Gastrocnemius medialis (tissue), 4 donors: Measurements from ENCODE around the gene KIT. TPM values are rescaled to one million over a fixed set of nuclear protein-coding genes. Genes with fewer than 3 reads are reported as not detected.

ENCODE experiments used
- ATAC-seq, 2 donors: fragments of 150-250 bp; one replicate each; pipeline ENCODE4 v1.9.1; 2016
- DNase-seq, 2 donors: peaks; one replicate each; pipeline ENCODE4 v3.0.0-alpha.2; 2019
- H3K27ac ChIP-seq, 4 donors: fragments of 200-600 bp; sonication (generic); 1 replicate in 1 of 4; 2 replicates in 3 of 4; pipeline ENCODE4 v1.5.1; 2016 to 2018; ENCODE audit warnings: mild to moderate bottlenecking in 2 of 4, moderate library complexity in 1 of 4
- H3K27me3 ChIP-seq, 3 donors: fragments of 200-600 bp; sonication (generic) in 2 of 3; 1 replicate in 1 of 3; 2 replicates in 2 of 3; pipeline versions ENCODE4 v1.5.1 to v1.6.0; 2016 to 2019; ENCODE audit warnings: mild to moderate bottlenecking in 1 of 3, moderate library complexity in 1 of 3
- H3K36me3 ChIP-seq, 2 donors: fragments of 200-600 bp; sonication (generic) in 1 of 2; one replicate each; pipeline ENCODE4 v1.5.1; 2017 to 2018
- H3K4me1 ChIP-seq, 2 donors: fragments of 200-600 bp; sonication (generic) in 1 of 2; one replicate each; pipeline ENCODE4 v1.5.1; 2016 to 2017; ENCODE audit warnings: mild to moderate bottlenecking in 2 of 2
- H3K4me3 ChIP-seq, 4 donors: fragments of 200-600 bp; sonication (generic) in 3 of 4; 1 replicate in 1 of 4; 2 replicates in 3 of 4; pipeline ENCODE4 v1.5.1; 2016 to 2019; ENCODE audit warnings: mild to moderate bottlenecking in 2 of 4
- H3K9me3 ChIP-seq, 3 donors: fragments of 200-600 bp; sonication (generic) in 2 of 3; 1 replicate in 1 of 3; 2 replicates in 2 of 3; pipeline ENCODE4 v1.5.1; 2016 to 2019
- POLR2A ChIP-seq, 2 donors: fragments of 450-650 bp; IDR thresholded peaks; one replicate each; pipeline ENCODE4 v1.6.1; 2017; ENCODE audit warnings: antibody characterized with exemption in 2 of 2, mild to moderate bottlenecking in 2 of 2, moderate library complexity in 2 of 2
- in situ Hi-C, 4 donors: fragments of 200-750 bp; cut with MboI; loops; one replicate each; pipeline versions ENCODE4 v1.15.0 to v1.8.0; 2017; ENCODE audit warnings: low sequenced_read_pairs in 4 of 4
- intact Hi-C: fragments of 100-400 bp; cut with DNase I; formaldehyde crosslinking; loops from one replicate; pipeline ENCODE4 v1.15.1; 2023; ENCODE audit warnings: low total_unique reads
- total RNA-seq, 4 donors: library from RNA; depleted of rRNA; stranded (reverse); fragments of >200 nt; gene quantifications; one replicate each; pipeline versions ENCODE4 v1.1.0 to v1.2.3, GENCODE V29; 2016
- TF ChIP-seq, protein P1 (sequence below), 5 experiments: fragments of 450-650 bp in 3 of 5; fragments of 200-600 bp in 2 of 5; sonication (generic) in 2 of 5; IDR thresholded peaks in 4 of 5; conservative IDR thresholded peaks in 1 of 5; 1 replicate in 4 of 5; 2 replicates in 1 of 5; pipeline ENCODE4 v1.5.1; 2016 to 2019; ENCODE audit warnings: antibody characterized with exemption in 5 of 5, mild to moderate bottlenecking in 3 of 5, moderate library complexity in 3 of 5

The KIT gene
- total RNA-seq, 4 donors from 2014 or later: 0.62 to 2.9 (median 1.9) TPM

DNA sequence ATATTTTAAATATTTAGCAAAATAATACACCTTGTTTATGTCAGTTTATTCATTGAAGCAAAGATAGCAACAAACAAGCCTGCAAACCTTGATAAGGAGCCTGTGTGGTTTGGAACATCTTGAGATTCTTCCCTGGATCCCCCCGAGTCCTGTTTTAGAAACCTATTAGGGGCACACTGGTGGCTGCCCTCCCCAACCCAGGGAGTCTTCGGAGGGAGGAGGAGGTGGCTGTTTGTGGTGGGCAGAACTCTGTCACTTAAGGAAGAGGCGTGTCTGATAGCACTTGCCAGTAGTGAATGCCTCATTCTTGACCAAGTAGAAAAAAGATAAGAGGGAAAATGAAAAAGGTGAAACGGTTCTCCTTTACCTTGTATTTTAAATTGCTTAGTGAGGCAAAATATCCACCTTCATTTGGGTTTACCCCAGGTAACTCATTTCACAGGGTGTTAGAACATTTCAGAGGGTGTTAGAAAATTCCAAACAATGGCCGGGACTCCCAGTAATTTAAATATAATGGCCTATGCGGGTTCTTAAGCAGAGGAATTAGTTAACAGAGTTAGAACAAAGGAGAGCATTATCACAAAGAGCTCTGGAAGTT, 10.4 kb downstream of the KIT start:
- intact Hi-C loops: no loop called here
- in situ Hi-C loops: no loop called here

GRCh38 chr4:54669831-54670230, 12.1 kb downstream of the KIT start:
- DNase-seq: no peak
- Histone ChIP-seq H3K4me1 (no peaks in the 10 kb centered on the region), H3K27me3 (no peaks in the 10 kb centered on the region), H3K36me3 (no peaks in the 10 kb centered on the region), H3K9me3 (no peaks in the 10 kb centered on the region), H3K27ac (no peak overlapping the region), H3K4me3 (no peak overlapping the region)
- no peak for TF ChIP-seq POLR2A (IDR thresholded peaks at IDR 0.05)
- TF ChIP-seq, protein P1, sequence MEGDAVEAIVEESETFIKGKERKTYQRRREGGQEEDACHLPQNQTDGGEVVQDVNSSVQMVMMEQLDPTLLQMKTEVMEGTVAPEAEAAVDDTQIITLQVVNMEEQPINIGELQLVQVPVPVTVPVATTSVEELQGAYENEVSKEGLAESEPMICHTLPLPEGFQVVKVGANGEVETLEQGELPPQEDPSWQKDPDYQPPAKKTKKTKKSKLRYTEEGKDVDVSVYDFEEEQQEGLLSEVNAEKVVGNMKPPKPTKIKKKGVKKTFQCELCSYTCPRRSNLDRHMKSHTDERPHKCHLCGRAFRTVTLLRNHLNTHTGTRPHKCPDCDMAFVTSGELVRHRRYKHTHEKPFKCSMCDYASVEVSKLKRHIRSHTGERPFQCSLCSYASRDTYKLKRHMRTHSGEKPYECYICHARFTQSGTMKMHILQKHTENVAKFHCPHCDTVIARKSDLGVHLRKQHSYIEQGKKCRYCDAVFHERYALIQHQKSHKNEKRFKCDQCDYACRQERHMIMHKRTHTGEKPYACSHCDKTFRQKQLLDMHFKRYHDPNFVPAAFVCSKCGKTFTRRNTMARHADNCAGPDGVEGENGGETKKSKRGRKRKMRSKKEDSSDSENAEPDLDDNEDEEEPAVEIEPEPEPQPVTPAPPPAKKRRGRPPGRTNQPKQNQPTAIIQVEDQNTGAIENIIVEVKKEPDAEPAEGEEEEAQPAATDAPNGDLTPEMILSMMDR (IDR thresholded peaks at IDR 0.05 in 4 of 5, conservative IDR thresholded peaks at IDR 0.05 in 1 of 5): no peak
- in situ Hi-C loops: no loop called here
- intact Hi-C loops: no loop called here
- no peak for ATAC-seq

More for the DNA sequence above, 10.4 kb downstream of the KIT start:
- H3K36me3 ChIP-seq: no peaks in the 10 kb centered on the region
- ATAC-seq (no peak), DNase-seq (no peak)
- peaks cover 0 to 7% (median 4%) of the 10 kb centered on the region in 3 donors for H3K27me3 ChIP-seq
- no peak overlapping the region for H3K27ac ChIP-seq
- no peaks in the 10 kb centered on the region for H3K4me1 ChIP-seq
- H3K9me3 ChIP-seq: no peaks in the 10 kb centered on the region
- H3K4me3 ChIP-seq: no peak overlapping the region
- no peak for TF ChIP-seq POLR2A (IDR thresholded peaks at IDR 0.05)
- TF ChIP-seq, protein P1 (IDR thresholded peaks at IDR 0.05 in 4 of 5, conservative IDR thresholded peaks at IDR 0.05 in 1 of 5): no peak

DNA sequence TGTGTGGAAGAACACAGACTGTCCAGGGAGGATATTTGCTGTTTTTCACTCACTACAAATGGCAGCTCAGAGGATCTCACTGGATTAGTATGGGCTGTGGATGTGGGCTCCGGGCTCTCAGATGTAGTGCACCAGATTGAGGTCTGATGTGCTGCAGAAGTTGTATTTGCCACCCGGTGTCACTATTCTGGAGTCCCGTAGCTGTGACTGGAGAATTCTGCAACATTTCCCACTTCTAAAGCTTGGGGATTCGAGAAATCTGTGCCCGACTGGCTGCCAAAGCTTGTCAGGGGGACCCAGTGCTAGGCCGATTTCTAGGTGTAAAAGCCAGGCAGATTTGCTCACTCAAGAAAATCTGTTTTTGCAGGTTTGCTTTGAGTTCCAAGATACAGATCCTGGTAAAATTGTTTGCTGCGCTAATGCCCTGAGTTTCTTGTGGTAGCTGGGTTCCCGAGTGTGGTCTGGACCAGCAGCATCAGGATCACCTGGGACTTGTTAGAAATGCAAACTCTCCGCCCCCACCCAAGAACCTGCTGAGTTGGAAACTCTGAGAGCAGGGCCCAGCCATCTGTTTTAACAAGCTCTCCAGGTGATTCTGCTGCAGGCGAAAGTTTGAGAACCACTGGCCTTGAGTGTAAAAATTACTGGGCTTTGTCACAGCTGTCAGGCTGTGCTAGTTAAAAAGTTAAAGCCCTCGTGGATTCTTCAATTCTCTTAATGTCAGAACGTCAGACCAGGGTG, 18.1 kb downstream of the KIT start:
- in situ Hi-C loops (no loop called here), intact Hi-C loops (no loop called here)
- ATAC-seq: no peak
- no peaks in the 10 kb centered on the region for H3K36me3 ChIP-seq
- no peak for DNase-seq
- H3K27me3 ChIP-seq: no peaks in the 10 kb centered on the region
- TF ChIP-seq POLR2A (IDR thresholded peaks at IDR 0.05): no peak
- TF ChIP-seq, protein P1 (IDR thresholded peaks at IDR 0.05 in 4 of 5, conservative IDR thresholded peaks at IDR 0.05 in 1 of 5): no peak
- no peak overlapping the region for H3K27ac ChIP-seq
- no peaks in the 10 kb centered on the region for H3K4me1 ChIP-seq
- H3K4me3 ChIP-seq: no peak overlapping the region
- H3K9me3 ChIP-seq: no peaks in the 10 kb centered on the region

DNA sequence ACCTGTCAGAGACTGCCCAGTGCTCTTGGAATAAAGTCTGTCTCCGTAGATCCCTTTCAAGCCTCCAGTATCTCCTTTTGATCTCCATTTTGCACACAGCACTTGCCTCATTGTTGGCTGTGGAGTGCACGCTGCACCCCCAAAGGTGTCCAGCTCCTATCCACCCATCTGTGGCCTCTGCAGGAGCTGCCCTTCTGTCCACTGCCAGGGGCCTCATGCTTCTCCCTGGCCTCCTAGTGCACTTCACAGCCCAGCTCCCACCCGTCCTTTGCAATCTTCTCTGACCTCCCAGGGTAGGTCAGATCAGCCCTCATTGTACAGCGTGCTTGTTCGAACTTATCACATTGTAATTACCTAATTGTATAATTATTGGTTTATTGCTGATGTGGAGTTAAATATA, 18.9 kb downstream of the KIT start:
- Histone ChIP-seq H3K36me3 (no peaks in the 10 kb centered on the region), H3K4me3 (no peak overlapping the region), H3K27ac (no peak overlapping the region), H3K4me1 (no peaks in the 10 kb centered on the region), H3K27me3 (no peaks in the 10 kb centered on the region), H3K9me3 (no peaks in the 10 kb centered on the region)
- intact Hi-C loops: no loop called here
- in situ Hi-C loops: no loop called here
- TF ChIP-seq, protein P1 (IDR thresholded peaks at IDR 0.05 in 4 of 5, conservative IDR thresholded peaks at IDR 0.05 in 1 of 5): no peak
- no peak for TF ChIP-seq POLR2A (IDR thresholded peaks at IDR 0.05)
- no peak for ATAC-seq
- DNase-seq: no peak
